Neural crest cell (in vitro differentiated cells): ENCODE measurements around the gene SLC6A6. TPM values are rescaled to one million over a fixed set of nuclear protein-coding genes. Genes with fewer than 3 reads are reported as not detected.
A peak's percentile ranks its signal among the peaks of the same experiment; 100 is the strongest.

Experiments used
- DNase-seq: peaks from one replicate; pipeline ENCODE4 v3.0.0; 2021; ENCODE audit warnings: low read depth, mixed read lengths, low spot score
- H3K27ac Mint-ChIP-seq: one replicate; pipeline ENCODE4 v1.8.0; 2021; ENCODE audit warnings: mild to moderate bottlenecking, mixed read lengths; ENCODE audit not compliant: unreplicated experiment
- H3K27me3 Mint-ChIP-seq: 2 replicates; pipeline ENCODE4 v1.8.0; 2021; ENCODE audit warnings: low read depth, mild to moderate bottlenecking, mixed read lengths
- H3K36me3 Mint-ChIP-seq: 2 replicates; pipeline ENCODE4 v1.8.0; 2021; ENCODE audit warnings: low read depth, mild to moderate bottlenecking, mixed read lengths
- H3K4me1 Mint-ChIP-seq: 2 replicates; pipeline ENCODE4 v1.8.0; 2021; ENCODE audit warnings: mixed read lengths
- H3K4me3 Mint-ChIP-seq: one replicate; pipeline ENCODE4 v1.8.0; 2021; ENCODE audit warnings: mild to moderate bottlenecking, mixed read lengths
- H3K9me3 Mint-ChIP-seq: 2 replicates; pipeline ENCODE4 v1.8.0; 2021; ENCODE audit warnings: mixed read lengths
- CTCF ChIP-seq: fragments of 200-600 bp; sonication (generic); conservative IDR thresholded peaks from 2 replicates; pipeline ENCODE4 v1.5.0; 2021; ENCODE audit warnings: antibody characterized with exemption, mild to moderate bottlenecking
- total RNA-seq: library from RNA; stranded (reverse); gene quantifications from 2 replicates; pipeline ENCODE4 v1.2.1, GENCODE V29; 2021

The SLC6A6 gene
- total RNA-seq, 1 donor from 2014 or later, result 33.8 TPM

- peak overlapping the region; percentile 24 for H3K27ac Mint-ChIP-seq
- H3K36me3 Mint-ChIP-seq, result no peaks in the 10 kb centered on the region
- no peak for DNase-seq
- H3K27me3 Mint-ChIP-seq, result no peaks in the 10 kb centered on the region
- peaks cover 30% of the 10 kb centered on the region for H3K4me1 Mint-ChIP-seq
- no peaks in the 10 kb centered on the region for H3K9me3 Mint-ChIP-seq
- no peak for TF ChIP-seq CTCF
- peak overlapping the region; percentile 70 for H3K4me3 Mint-ChIP-seq
Measured at GRCh38 chr3:14397940-14398796, 4.2 kb upstream of the SLC6A6 start.

- Mint-ChIP-seq H3K4me1 (peaks cover 30% of the 10 kb centered on the region), H3K9me3 (no peaks in the 10 kb centered on the region), H3K4me3 (peak overlapping the region; percentile 70), H3K36me3 (no peaks in the 10 kb centered on the region), H3K27me3 (no peaks in the 10 kb centered on the region), H3K27ac (no peak overlapping the region)
- no peak for TF ChIP-seq CTCF
- DNase-seq, result no peak
Measured at GRCh38 chr3:14398797-14399106, 3.7 kb upstream of the SLC6A6 start.

GRCh38 chr3:14401692-14402303 lies 608 bp upstream of the SLC6A6 start:
- TF ChIP-seq CTCF, result no peak
- H3K4me1 Mint-ChIP-seq, result peaks cover 38% of the 10 kb centered on the region
- H3K27ac Mint-ChIP-seq, result peak overlapping the region; percentile 99
- no peaks in the 10 kb centered on the region for H3K36me3 Mint-ChIP-seq
- no peaks in the 10 kb centered on the region for H3K27me3 Mint-ChIP-seq
- peak overlapping the region; percentile 95 for H3K4me3 Mint-ChIP-seq
- no peak for DNase-seq
- no peaks in the 10 kb centered on the region for H3K9me3 Mint-ChIP-seq

GRCh38 chr3:14403619-14404155 lies 1.3 kb downstream of the SLC6A6 start:
- no peak for DNase-seq
- Mint-ChIP-seq H3K36me3 (no peaks in the 10 kb centered on the region), H3K4me1 (peaks cover 36% of the 10 kb centered on the region), H3K27ac (no peak overlapping the region), H3K9me3 (no peaks in the 10 kb centered on the region), H3K27me3 (no peaks in the 10 kb centered on the region), H3K4me3 (peak overlapping the region; percentile 91)
- TF ChIP-seq CTCF, result no peak

- DNase-seq, result no peak
- H3K27me3 Mint-ChIP-seq, result no peaks in the 10 kb centered on the region
- TF ChIP-seq CTCF, result no peak
- H3K4me1 Mint-ChIP-seq, result peaks cover 37% of the 10 kb centered on the region
- H3K9me3 Mint-ChIP-seq, result no peaks in the 10 kb centered on the region
- no peaks in the 10 kb centered on the region for H3K36me3 Mint-ChIP-seq
- H3K4me3 Mint-ChIP-seq, result peak overlapping the region; percentile 91
- no peak overlapping the region for H3K27ac Mint-ChIP-seq
Measured at GRCh38 chr3:14404186-14404585, 1.8 kb downstream of the SLC6A6 start.
